Mesothelial cell of epicardium (in vitro differentiated cells): ENCODE data around the gene PTPRN2. TPM values are rescaled to one million over a fixed set of nuclear protein-coding genes. Genes with fewer than 3 reads are reported as not detected.

Experiments used
- DNase-seq, 2 experiments: peaks; one replicate each; pipeline ENCODE4 v3.0.0; 2021; ENCODE audit warnings: low spot score in 2 of 2; ENCODE audit not compliant: unreplicated experiment in 2 of 2
- H3K27ac Mint-ChIP-seq: 2 replicates; pipeline ENCODE4 v1.8.0; 2021; ENCODE audit warnings: mixed read lengths
- H3K27me3 Mint-ChIP-seq: 2 replicates; pipeline ENCODE4 v1.8.0; 2021; ENCODE audit warnings: low read depth, mixed read lengths
- H3K36me3 Mint-ChIP-seq: 2 replicates; pipeline ENCODE4 v1.8.0; 2021; ENCODE audit warnings: mixed read lengths
- H3K4me1 Mint-ChIP-seq: 2 replicates; pipeline ENCODE4 v1.8.0; 2021; ENCODE audit warnings: mixed read lengths
- H3K4me3 Mint-ChIP-seq: 2 replicates; pipeline ENCODE4 v1.8.0; 2021; ENCODE audit warnings: mild to moderate bottlenecking, moderate library complexity, mixed read lengths
- H3K9me3 Mint-ChIP-seq: 2 replicates; pipeline ENCODE4 v1.8.0; 2021; ENCODE audit warnings: mixed read lengths
- CTCF ChIP-seq: fragments of 200-600 bp; sonication (generic); IDR thresholded peaks from one replicate; pipeline ENCODE4 v1.5.0; 2021; ENCODE audit warnings: antibody characterized with exemption; ENCODE audit not compliant: unreplicated experiment
- total RNA-seq: library from RNA; stranded (reverse); gene quantifications from 3 replicates; pipeline ENCODE4 v1.2.1, GENCODE V29; 2021

Gene PTPRN2
- total RNA-seq, 1 donor from 2014 or later = 2.2 TPM

- Mint-ChIP-seq H3K27me3 (peaks cover 49% of the 10 kb centered on the region), H3K36me3 (no peaks in the 10 kb centered on the region), H3K4me3 (no peak overlapping the region), H3K9me3 (no peaks in the 10 kb centered on the region), H3K4me1 (no peaks in the 10 kb centered on the region), H3K27ac (no peak overlapping the region)
- DNase-seq = no peak
- no peak for TF ChIP-seq CTCF
Observed at GRCh38 chr7:157602156-157602555, 985.5 kb downstream of the PTPRN2 start.

- Mint-ChIP-seq H3K27ac (no peak overlapping the region), H3K27me3 (peaks cover 50% of the 10 kb centered on the region), H3K4me1 (no peaks in the 10 kb centered on the region), H3K4me3 (no peak overlapping the region), H3K36me3 (no peaks in the 10 kb centered on the region), H3K9me3 (no peaks in the 10 kb centered on the region)
- no peak for DNase-seq
- TF ChIP-seq CTCF = no peak
Observed at GRCh38 chr7:157601530-157601929, 986.1 kb downstream of the PTPRN2 start.

- Mint-ChIP-seq H3K4me3 (no peak overlapping the region), H3K9me3 (no peaks in the 10 kb centered on the region), H3K27ac (no peak overlapping the region), H3K36me3 (no peaks in the 10 kb centered on the region), H3K27me3 (peaks cover 66% of the 10 kb centered on the region), H3K4me1 (no peaks in the 10 kb centered on the region)
- TF ChIP-seq CTCF = no peak
- DNase-seq = no peak
Observed at GRCh38 chr7:157599491-157599890, 988.1 kb downstream of the PTPRN2 start.

- Mint-ChIP-seq H3K27me3 (peaks cover 67% of the 10 kb centered on the region), H3K4me3 (no peak overlapping the region), H3K4me1 (no peaks in the 10 kb centered on the region), H3K9me3 (no peaks in the 10 kb centered on the region), H3K36me3 (no peaks in the 10 kb centered on the region), H3K27ac (no peak overlapping the region)
- no peak for TF ChIP-seq CTCF
- no peak for DNase-seq
Observed at GRCh38 chr7:157597562-157597961, 990.1 kb downstream of the PTPRN2 start.

GRCh38 chr7:157596881-157597280, 990.7 kb downstream of the PTPRN2 start:
- DNase-seq = no peak
- no peak for TF ChIP-seq CTCF
- Mint-ChIP-seq H3K27me3 (peaks cover 68% of the 10 kb centered on the region), H3K36me3 (no peaks in the 10 kb centered on the region), H3K4me3 (no peak overlapping the region), H3K27ac (no peak overlapping the region), H3K9me3 (no peaks in the 10 kb centered on the region), H3K4me1 (no peaks in the 10 kb centered on the region)

GRCh38 chr7:157596471-157596870, 991.2 kb downstream of the PTPRN2 start:
- H3K27ac Mint-ChIP-seq = no peak overlapping the region
- H3K4me1 Mint-ChIP-seq = no peaks in the 10 kb centered on the region
- no peak overlapping the region for H3K4me3 Mint-ChIP-seq
- no peak for TF ChIP-seq CTCF
- no peak for DNase-seq
- H3K36me3 Mint-ChIP-seq = no peaks in the 10 kb centered on the region
- H3K9me3 Mint-ChIP-seq = no peaks in the 10 kb centered on the region
- H3K27me3 Mint-ChIP-seq = peaks cover 68% of the 10 kb centered on the region
